GM19023 (cell line): ENCODE data around the gene GDF15.
A peak's percentile ranks its signal among the peaks of the same experiment; 100 is the strongest.
"Not testable (repeated sequence)": the region's sequence is repeated elsewhere in the genome, so short reads cannot be mapped to it uniquely, and the experiment has no call there.

Source experiments
- ATAC-seq: cut with Tn5 transposase; IDR thresholded peaks from one replicate; pipeline ENCODE4 v1.9.1; 2021; ENCODE audit warnings: mild to moderate bottlenecking, moderate library complexity; ENCODE audit not compliant: unreplicated experiment

Gene GDF15

GRCh38 chr19:18362934-18363542 lies 22.9 kb upstream of the GDF15 start:
- ATAC-seq: no peak

GRCh38 chr19:18363787-18364186 lies 22.2 kb upstream of the GDF15 start:
- ATAC-seq: no peak

- ATAC-seq: not testable (repeated sequence)
Measured at GRCh38 chr19:18364277-18364825, 21.6 kb upstream of the GDF15 start.

- no peak for ATAC-seq
Measured at GRCh38 chr19:18364826-18365528, 21.0 kb upstream of the GDF15 start.

GRCh38 chr19:18366021-18366435 lies 19.9 kb upstream of the GDF15 start:
- ATAC-seq: no peak

GRCh38 chr19:18368504-18369222 lies 17.3 kb upstream of the GDF15 start:
- no peak for ATAC-seq

- no peak for ATAC-seq
Measured at GRCh38 chr19:18373407-18373891, 12.5 kb upstream of the GDF15 start.

GRCh38 chr19:18373892-18374629 lies 11.9 kb upstream of the GDF15 start:
- ATAC-seq: peak; percentile 85

- no peak for ATAC-seq
Measured at GRCh38 chr19:18377026-18377425, 8.9 kb upstream of the GDF15 start.

- ATAC-seq: no peak
Measured at GRCh38 chr19:18379803-18380747, 5.9 kb upstream of the GDF15 start.

GRCh38 chr19:18380843-18381242 lies 5.1 kb upstream of the GDF15 start:
- no peak for ATAC-seq

GRCh38 chr19:18383622-18384021 lies 2.3 kb upstream of the GDF15 start:
- not testable (repeated sequence) for ATAC-seq

- no peak for ATAC-seq
Measured at GRCh38 chr19:18384775-18385174, 1.2 kb upstream of the GDF15 start.

GRCh38 chr19:18385359-18385674 lies 641 bp upstream of the GDF15 start:
- no peak for ATAC-seq

- ATAC-seq: no peak
Measured at GRCh38 chr19:18386543-18387271, 749 bp downstream of the GDF15 start.

- peak; percentile 64 for ATAC-seq
Measured at GRCh38 chr19:18388100-18388959, 2.4 kb downstream of the GDF15 start.

- ATAC-seq: no peak
Measured at GRCh38 chr19:18388960-18389725, 3.2 kb downstream of the GDF15 start.

- no peak for ATAC-seq
Measured at GRCh38 chr19:18389726-18390064, 3.7 kb downstream of the GDF15 start.
